LNCaP clone FGC (cell line): ENCODE results near the gene APBB2.

Experiments used
- DNase-seq: peaks from one replicate; pipeline ENCODE4 v3.0.0-alpha.2; 2011; ENCODE audit warnings: low read depth
- H3K4me3 ChIP-seq: 2 replicates; pipeline ENCODE4 v1.5.1; 2011; ENCODE audit warnings: mild to moderate bottlenecking, low read depth, low read length, control low read depth
- CTCF ChIP-seq: IDR thresholded peaks from 2 replicates; pipeline ENCODE4 v1.5.1; 2012; ENCODE audit warnings: mild to moderate bottlenecking; ENCODE audit not compliant: control insufficient read depth, insufficient read depth; ENCODE audit errors: extremely low read depth

The APBB2 gene

GRCh38 chr4:41256740-41257256 lies 42.5 kb upstream of the APBB2 start, which contains the start of gene UCHL1:
TSS of gene UCHL1 (plus strand) at chr4:41256928. CDS start at chr4:41256977, 49 bp downstream.
- no peak for DNase-seq
- H3K4me3 ChIP-seq = no peak within 1 kb of the TSS

GRCh38 chr4:41256131-41256739 lies 41.9 kb upstream of the APBB2 start:
- H3K4me3 ChIP-seq = no peak overlapping the region
- no peak for DNase-seq

More at GRCh38 chr4:41256740-41257256, 42.5 kb upstream of the APBB2 start, which contains the start of gene UCHL1:
- TF ChIP-seq CTCF = no peak

GRCh38 chr4:41245983-41246382 lies 31.6 kb upstream of the APBB2 start:
- DNase-seq = no peak

More at GRCh38 chr4:41256131-41256739, 41.9 kb upstream of the APBB2 start:
- TF ChIP-seq CTCF = no peak

GRCh38 chr4:41241919-41242318 lies 27.6 kb upstream of the APBB2 start:
- H3K4me3 ChIP-seq = no peak overlapping the region
- DNase-seq = no peak
- no peak for TF ChIP-seq CTCF

More at GRCh38 chr4:41245983-41246382, 31.6 kb upstream of the APBB2 start:
- no peak overlapping the region for H3K4me3 ChIP-seq
- no peak for TF ChIP-seq CTCF

GRCh38 chr4:41236508-41236907 lies 22.2 kb upstream of the APBB2 start:
- H3K4me3 ChIP-seq = no peak overlapping the region
- TF ChIP-seq CTCF = no peak
- DNase-seq = no peak

- H3K4me3 ChIP-seq = no peak overlapping the region
- no peak for TF ChIP-seq CTCF
- no peak for DNase-seq
Observed at GRCh38 chr4:41236032-41236431, 21.7 kb upstream of the APBB2 start.

- H3K4me3 ChIP-seq = no peak overlapping the region
- DNase-seq = no peak
- no peak for TF ChIP-seq CTCF
Observed at GRCh38 chr4:41232856-41233255, 18.5 kb upstream of the APBB2 start.
